Stimulated activated CD4-positive, alpha-beta T cell treated with anti-CD3 and anti-CD28 coated beads, TNF-alpha, amount 100 ng/mL, for 1 hour (primary cell): ENCODE results near the gene MTAP.

Source experiments
- DNase-seq, 3 donors: peaks; one replicate each; pipeline ENCODE4 v3.0.0-alpha.2; 2020; ENCODE audit warnings: low read depth in 3 of 3, low spot score in 1 of 3

The MTAP gene

GRCh38 chr9:21969011-21969940, 166.8 kb downstream of the MTAP start:
- DNase-seq = no peak

- no peak for DNase-seq
Observed at GRCh38 chr9:21969951-21970799, 167.7 kb downstream of the MTAP start.

- no peak for DNase-seq
Observed at GRCh38 chr9:21970800-21971640, 168.6 kb downstream of the MTAP start.

- DNase-seq = no peak
Observed at GRCh38 chr9:21972361-21972760, 169.9 kb downstream of the MTAP start.

GRCh38 chr9:21974343-21974721, 171.9 kb downstream of the MTAP start:
- no peak for DNase-seq

- no peak for DNase-seq
Observed at GRCh38 chr9:21974722-21975409, 172.4 kb downstream of the MTAP start.

GRCh38 chr9:21976334-21976875, 174.0 kb downstream of the MTAP start:
- DNase-seq = no peak

- DNase-seq = no peak
Observed at GRCh38 chr9:21982391-21982790, 180.0 kb downstream of the MTAP start.

- no peak for DNase-seq
Observed at GRCh38 chr9:21982861-21983560, 180.6 kb downstream of the MTAP start.

GRCh38 chr9:21983561-21983935, 181.1 kb downstream of the MTAP start:
- no peak for DNase-seq

- no peak for DNase-seq
Observed at GRCh38 chr9:21984101-21984500, 181.7 kb downstream of the MTAP start.

- DNase-seq = no peak
Observed at GRCh38 chr9:21985964-21986667, 183.7 kb downstream of the MTAP start.
